K562 (cell line): ENCODE measurements around the gene VWA7. TPM values are rescaled to one million over a fixed set of nuclear protein-coding genes. Genes with fewer than 3 reads are reported as not detected.

Experiments
- DACH1 ChIP-seq: fragments of 450-650 bp; IDR thresholded peaks from 2 replicates; pipeline ENCODE4 v1.6.1; 2018; ENCODE audit not compliant: partially characterized antibody
- HNRNPUL1 ChIP-seq: fragments of 200-400 bp; formaldehyde crosslinking; IDR thresholded peaks from 2 replicates; pipeline ENCODE4 v1.6.1; 2017; ENCODE audit warnings: low read length
- MXI1 ChIP-seq: IDR thresholded peaks from 2 replicates; pipeline ENCODE4 v1.6.1; 2011; ENCODE audit warnings: low read depth, mild to moderate bottlenecking, improper control_type of control experiment, low read length
- RBM15 ChIP-seq: fragments of 200-400 bp; formaldehyde crosslinking; IDR thresholded peaks from 2 replicates; pipeline ENCODE4 v1.6.1; 2018; ENCODE audit warnings: mild to moderate bottlenecking, low read length, moderate library complexity; ENCODE audit not compliant: insufficient read depth
- RBM25 ChIP-seq: fragments of 200-400 bp; formaldehyde crosslinking; IDR thresholded peaks from 2 replicates; pipeline ENCODE4 v1.6.1; 2018; ENCODE audit warnings: low read length, low read depth, moderate library complexity; ENCODE audit not compliant: severe bottlenecking
- SP1 ChIP-seq: sonication (generic); formaldehyde crosslinking; IDR thresholded peaks from 2 replicates; pipeline ENCODE4 v1.8.1; 2022; ENCODE audit warnings: mild to moderate bottlenecking, missing genetic modification reagents
- STAT5A ChIP-seq: IDR thresholded peaks from 2 replicates; pipeline ENCODE4 v1.6.1; 2012; ENCODE audit warnings: low read length, inconsistent platforms, borderline replicate concordance
- ZNF212 ChIP-seq: fragments of 450-650 bp; formaldehyde crosslinking; IDR thresholded peaks from 2 replicates; pipeline ENCODE4 v1.4.0; 2020; ENCODE audit warnings: mild to moderate bottlenecking
- ZNF239 ChIP-seq: fragments of 250-450 bp; sonication (Bioruptor Pico); IDR thresholded peaks from 2 replicates; pipeline ENCODE4 v1.4.0; 2020; ENCODE audit warnings: mild to moderate bottlenecking
- ZNF274 ChIP-seq: IDR thresholded peaks from 2 replicates; pipeline ENCODE4 v1.6.1; 2011; ENCODE audit warnings: low read depth, mild to moderate bottlenecking, low read length, moderate library complexity, borderline replicate concordance
- ZNF518B ChIP-seq: fragments of 250-450 bp; sonication (Bioruptor Pico); IDR thresholded peaks from 2 replicates; pipeline ENCODE4 v1.5.0; 2021; ENCODE audit warnings: mild to moderate bottlenecking, moderate library complexity
- ZNF699 ChIP-seq: fragments of 250-450 bp; sonication (Bioruptor Pico); IDR thresholded peaks from 2 replicates; pipeline ENCODE4 v1.8.0; 2021; ENCODE audit warnings: mild to moderate bottlenecking, moderate library complexity; ENCODE audit not compliant: insufficient replicate concordance
- polyA plus RNA-seq, 8 experiments: library from polyadenylated mRNA; depleted of rRNA in 4 of 8; stranded (reverse) in 5 of 8; unstranded in 3 of 8; fragments of >200 nt; fragmentation: Nextera tagmentation in 2 of 8; fragmentation: Illumina TruSeq in 1 of 8; extraction: Ambion mirVana in 2 of 8; extraction: Trizol in 1 of 8; gene quantifications; 2 replicates each; pipeline versions ENCODE4 v1.2.1 to v1.2.3, GENCODE V29; 2011 to 2014; ENCODE audit warnings: inconsistent platforms in 1 of 8, missing spikeins in 1 of 8
- total RNA-seq, 7 experiments: library from RNA; depleted of rRNA in 6 of 7; stranded (reverse); fragments of >200 nt in 6 of 7; fragmentation: Illumina TruSeq in 2 of 7; extraction: Trizol in 2 of 7; gene quantifications; 2 replicates each; pipeline versions ENCODE4 v1.2.1 to v1.2.3, GENCODE V29; 2011 to 2021; ENCODE audit warnings: low replicate concordance in 1 of 7
- TF ChIP-seq, protein P1 (sequence below), 2 experiments: fragments of 450-650 bp; formaldehyde crosslinking in 1 of 2; IDR thresholded peaks; 2 replicates each; pipeline versions ENCODE4 v1.4.0 to v1.6.1; 2014 to 2020; ENCODE audit warnings: mild to moderate bottlenecking in 2 of 2, borderline replicate concordance in 1 of 2, low read depth in 1 of 2
- TF ChIP-seq, protein P2 (sequence below), 2 experiments: IDR thresholded peaks; 2 replicates each; pipeline ENCODE4 v1.6.1; 2011; ENCODE audit warnings: borderline replicate concordance in 1 of 2, control low read depth in 1 of 2, low read depth in 1 of 2, low read length in 1 of 2, mild to moderate bottlenecking in 1 of 2, mixed read lengths in 1 of 2, moderate library complexity in 1 of 2; ENCODE audit not compliant: insufficient read depth in 1 of 2, insufficient read length in 1 of 2, poor library complexity in 1 of 2, severe bottlenecking in 1 of 2; ENCODE audit errors: extremely low read depth in 1 of 2

VWA7 gene
- total and polyA plus RNA-seq, 9 of the 15 experiments (the other 6 are each of a cell fraction or from before 2014, with no cell fraction given) = 0.18 to 2.9 (median 0.95) TPM

DNA sequence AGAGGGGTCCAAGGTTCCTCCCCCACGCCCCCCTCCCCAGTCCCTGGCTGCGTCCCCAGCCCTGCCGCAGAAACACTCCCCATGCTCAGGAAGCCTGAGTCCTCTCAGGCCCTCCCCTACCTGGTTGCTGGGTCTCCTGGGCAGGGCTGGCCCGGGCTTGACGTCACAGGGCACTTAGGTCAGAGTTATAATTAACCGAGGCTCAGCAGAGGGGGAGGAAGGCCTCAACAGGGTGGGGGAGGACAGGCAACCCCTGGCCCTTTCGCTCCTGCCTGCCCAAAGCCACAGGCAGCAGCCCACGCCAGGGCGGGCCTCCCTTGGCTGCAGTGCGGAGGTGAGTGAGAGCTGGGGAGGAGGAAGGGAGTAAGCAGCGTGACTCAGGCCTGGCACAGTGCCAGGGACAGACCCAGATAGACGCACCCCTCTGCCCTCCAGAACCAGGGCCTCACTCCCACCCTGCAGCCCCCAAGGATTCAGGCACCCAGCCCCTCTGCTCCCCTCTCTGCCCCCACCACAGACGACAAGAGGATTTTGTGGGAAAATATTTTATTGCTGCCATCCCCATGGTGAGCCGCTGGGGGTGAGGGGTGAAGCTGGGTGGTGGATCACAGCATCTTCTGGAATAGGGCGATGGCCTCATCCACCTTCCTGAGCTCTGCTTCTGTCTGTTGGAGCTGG lies at the start of gene VWA7 (continued):
- TF ChIP-seq, protein P1, sequence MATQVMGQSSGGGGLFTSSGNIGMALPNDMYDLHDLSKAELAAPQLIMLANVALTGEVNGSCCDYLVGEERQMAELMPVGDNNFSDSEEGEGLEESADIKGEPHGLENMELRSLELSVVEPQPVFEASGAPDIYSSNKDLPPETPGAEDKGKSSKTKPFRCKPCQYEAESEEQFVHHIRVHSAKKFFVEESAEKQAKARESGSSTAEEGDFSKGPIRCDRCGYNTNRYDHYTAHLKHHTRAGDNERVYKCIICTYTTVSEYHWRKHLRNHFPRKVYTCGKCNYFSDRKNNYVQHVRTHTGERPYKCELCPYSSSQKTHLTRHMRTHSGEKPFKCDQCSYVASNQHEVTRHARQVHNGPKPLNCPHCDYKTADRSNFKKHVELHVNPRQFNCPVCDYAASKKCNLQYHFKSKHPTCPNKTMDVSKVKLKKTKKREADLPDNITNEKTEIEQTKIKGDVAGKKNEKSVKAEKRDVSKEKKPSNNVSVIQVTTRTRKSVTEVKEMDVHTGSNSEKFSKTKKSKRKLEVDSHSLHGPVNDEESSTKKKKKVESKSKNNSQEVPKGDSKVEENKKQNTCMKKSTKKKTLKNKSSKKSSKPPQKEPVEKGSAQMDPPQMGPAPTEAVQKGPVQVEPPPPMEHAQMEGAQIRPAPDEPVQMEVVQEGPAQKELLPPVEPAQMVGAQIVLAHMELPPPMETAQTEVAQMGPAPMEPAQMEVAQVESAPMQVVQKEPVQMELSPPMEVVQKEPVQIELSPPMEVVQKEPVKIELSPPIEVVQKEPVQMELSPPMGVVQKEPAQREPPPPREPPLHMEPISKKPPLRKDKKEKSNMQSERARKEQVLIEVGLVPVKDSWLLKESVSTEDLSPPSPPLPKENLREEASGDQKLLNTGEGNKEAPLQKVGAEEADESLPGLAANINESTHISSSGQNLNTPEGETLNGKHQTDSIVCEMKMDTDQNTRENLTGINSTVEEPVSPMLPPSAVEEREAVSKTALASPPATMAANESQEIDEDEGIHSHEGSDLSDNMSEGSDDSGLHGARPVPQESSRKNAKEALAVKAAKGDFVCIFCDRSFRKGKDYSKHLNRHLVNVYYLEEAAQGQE (IDR thresholded peaks at IDR 0.05; ENCODE audit: borderline replicate concordance) = peak; percentile 51; the same call in 1 of the 2 replicates
- TF ChIP-seq, protein P1 (CRISPR knock-in tag; IDR thresholded peaks at IDR 0.05; ENCODE audit: low read depth) = peak; percentile 13; the same call in 1 of the 2 replicates
- TF ChIP-seq, protein P2, sequence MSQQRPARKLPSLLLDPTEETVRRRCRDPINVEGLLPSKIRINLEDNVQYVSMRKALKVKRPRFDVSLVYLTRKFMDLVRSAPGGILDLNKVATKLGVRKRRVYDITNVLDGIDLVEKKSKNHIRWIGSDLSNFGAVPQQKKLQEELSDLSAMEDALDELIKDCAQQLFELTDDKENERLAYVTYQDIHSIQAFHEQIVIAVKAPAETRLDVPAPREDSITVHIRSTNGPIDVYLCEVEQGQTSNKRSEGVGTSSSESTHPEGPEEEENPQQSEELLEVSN (IDR thresholded peaks at IDR 0.05; ENCODE audit: borderline replicate concordance in 1 of 2, extremely low read depth in 1 of 2, insufficient read depth in 1 of 2, insufficient read length in 1 of 2, low read depth in 1 of 2, low read length in 1 of 2, poor library complexity in 1 of 2, severe bottlenecking in 1 of 2) = peak; percentile 40 to 57
- no peak for TF ChIP-seq ZNF518B (CRISPR knock-in tag)
- TF ChIP-seq SP1 (CRISPR knock-in tag) = peak; percentile 68
- TF ChIP-seq ZNF274 = no peak
- TF ChIP-seq HNRNPUL1 = no peak
- TF ChIP-seq RBM25 = no peak
- no peak for TF ChIP-seq ZNF239 (CRISPR knock-in tag)
- no peak for TF ChIP-seq ZNF212
- peak; percentile 71; the same call in 1 of the 2 replicates for TF ChIP-seq STAT5A
- no peak for TF ChIP-seq RBM15
- TF ChIP-seq ZNF699 (CRISPR knock-in tag) = no peak
- TF ChIP-seq DACH1 = peak; percentile 76
- TF ChIP-seq MXI1 = no peak
